A549 (cell line): ENCODE results near the gene NPR3. TPM values are rescaled to one million over a fixed set of nuclear protein-coding genes. Genes with fewer than 3 reads are reported as not detected.

Experiments used
- ATAC-seq, 2 experiments: fragments of 200-7000 bp in 1 of 2; fragments of >200 bp in 1 of 2; cut with Nextera tagmentation in 1 of 2; cut with Tn5 transposase in 1 of 2; 3 replicates each; pipeline versions ENCODE4 v1.8.0 to v1.9.1; 2018 to 2020; ENCODE audit warnings: mild to moderate bottlenecking in 1 of 2, moderate library complexity in 1 of 2
- CTCF ChIA-PET: fragments of 300-600 bp; sonication (Branson Sonifier 250); formaldehyde crosslinking; extraction: SDS; loops from one replicate; lab custom pipeline; 2021; ENCODE audit warnings: antibody characterized with exemption, inconsistent platforms; lab: Yijun Ruan, JAX
- POLR2A ChIA-PET: fragments of 350-600 bp; formaldehyde crosslinking; extraction: SDS; loops from one replicate; lab custom pipeline; 2021; ENCODE audit warnings: antibody characterized with exemption, inconsistent platforms; lab: Yijun Ruan, JAX
- DNase-seq, 2 experiments: peaks; one replicate each; pipeline versions ENCODE4 v3.0.0 to v3.0.0-alpha.2; 2011 to 2016; ENCODE audit warnings: low read depth in 1 of 2, low spot score in 1 of 2
- FAIRE-seq: peaks from 2 replicates; lab custom pipeline; 2011; peaks lifted over from hg19 to GRCh38; lab: Jason Lieb, UNC
- H3K27ac ChIP-seq, 2 experiments: fragments of >200 bp; sonication (Bioruptor Twin); formaldehyde crosslinking; 3 replicates each; pipeline ENCODE4 v1.5.1; 2016 to 2017
- H3K4me1 ChIP-seq: fragments of >200 bp; sonication (Bioruptor Twin); formaldehyde crosslinking; 3 replicates; pipeline ENCODE4 v1.6.1; 2016
- H3K4me2 ChIP-seq: fragments of >200 bp; sonication (Bioruptor Twin); formaldehyde crosslinking; 3 replicates; pipeline ENCODE4 v1.6.1; 2016
- H3K4me3 ChIP-seq: fragments of >200 bp; sonication (Bioruptor Twin); formaldehyde crosslinking; 3 replicates; pipeline ENCODE4 v1.5.1; 2016
- H3K9me3 ChIP-seq: fragments of >200 bp; sonication (Bioruptor Twin); formaldehyde crosslinking; 3 replicates; pipeline ENCODE4 v1.6.1; 2016
- BHLHE40 ChIP-seq: IDR thresholded peaks from 2 replicates; pipeline ENCODE4 v1.6.1; 2012; ENCODE audit warnings: low read depth, low read length, inconsistent platforms
- CEBPB ChIP-seq, 2 experiments: fragments of >200 bp in 1 of 2; sonication (Bioruptor Twin) in 1 of 2; formaldehyde crosslinking in 1 of 2; IDR thresholded peaks; 2 replicates each; pipeline ENCODE4 v1.6.1; 2012 to 2016
- E2F6 ChIP-seq: IDR thresholded peaks from 2 replicates; pipeline ENCODE4 v1.6.1; 2012; ENCODE audit warnings: low read depth, borderline replicate concordance
- ESRRA ChIP-seq: fragments of 150-350 bp; IDR thresholded peaks from 2 replicates; pipeline ENCODE4 v1.6.1; 2014; ENCODE audit warnings: mild to moderate bottlenecking, low read length, borderline replicate concordance
- FOXS1 ChIP-seq: fragments of 250-450 bp; sonication (Bioruptor Pico); IDR thresholded peaks from 2 replicates; pipeline ENCODE4 v1.5.0; 2020; ENCODE audit warnings: mild to moderate bottlenecking, moderate library complexity
- HMGXB4 ChIP-seq: fragments of 250-450 bp; sonication (Bioruptor Pico); IDR thresholded peaks from 2 replicates; pipeline ENCODE4 v1.5.0; 2021; ENCODE audit warnings: mild to moderate bottlenecking, moderate library complexity, borderline replicate concordance
- HOXB13 ChIP-seq: fragments of 250-450 bp; sonication (Bioruptor Pico); IDR thresholded peaks from 2 replicates; pipeline ENCODE4 v1.5.0; 2020; ENCODE audit warnings: low read depth, mild to moderate bottlenecking, moderate library complexity
- KDM5A ChIP-seq: fragments of 200-600 bp; sonication (generic); IDR thresholded peaks from 2 replicates; pipeline ENCODE4 v1.6.1; 2016; ENCODE audit warnings: antibody characterized with exemption, mild to moderate bottlenecking
- MAFK ChIP-seq: fragments of 450-650 bp; IDR thresholded peaks from 2 replicates; pipeline ENCODE4 v1.6.1; 2014; ENCODE audit not compliant: partially characterized antibody
- MYC ChIP-seq: IDR thresholded peaks from 2 replicates; pipeline ENCODE4 v1.6.1; 2012; ENCODE audit warnings: mild to moderate bottlenecking, inconsistent platforms, low read length, improper control_type of control experiment, borderline replicate concordance
- NFE2L2 ChIP-seq: fragments of 150-350 bp; conservative IDR thresholded peaks from 2 replicates; pipeline ENCODE4 v1.6.1; 2014; ENCODE audit warnings: low read length
- NPAS2 ChIP-seq: fragments of 250-450 bp; sonication (Bioruptor Pico); IDR thresholded peaks from 2 replicates; pipeline ENCODE4 v1.8.0; 2022; ENCODE audit warnings: mild to moderate bottlenecking, moderate library complexity, borderline replicate concordance
- POLR2A ChIP-seq: IDR thresholded peaks from 2 replicates; pipeline ENCODE4 v1.6.1; 2012; ENCODE audit warnings: mild to moderate bottlenecking, low read length
- RAD21 ChIP-seq, 2 experiments: fragments of >200 bp in 1 of 2; sonication (Bioruptor Twin) in 1 of 2; formaldehyde crosslinking in 1 of 2; IDR thresholded peaks in 1 of 2; conservative IDR thresholded peaks in 1 of 2; 2 replicates in 1 of 2; 3 replicates in 1 of 2; pipeline ENCODE4 v1.6.1; 2012 to 2018; ENCODE audit warnings: inconsistent platforms in 1 of 2
- SMC3 ChIP-seq: fragments of >200 bp; sonication (Bioruptor Twin); formaldehyde crosslinking; IDR thresholded peaks from 3 replicates; pipeline ENCODE4 v1.6.1; 2018; ENCODE audit warnings: inconsistent platforms
- TFCP2L1 ChIP-seq: fragments of 250-450 bp; sonication (Bioruptor Pico); IDR thresholded peaks from 2 replicates; pipeline ENCODE4 v1.5.0; 2021; ENCODE audit warnings: mild to moderate bottlenecking
- TP53 ChIP-seq: fragments of 250-450 bp; sonication (Bioruptor Pico); IDR thresholded peaks from 2 replicates; pipeline ENCODE4 v1.5.0; 2021; ENCODE audit warnings: mild to moderate bottlenecking, moderate library complexity
- ZFP36 ChIP-seq: fragments of 450-650 bp; IDR thresholded peaks from 2 replicates; pipeline ENCODE4 v1.6.1; 2014; ENCODE audit warnings: borderline replicate concordance; ENCODE audit not compliant: partially characterized antibody
- ZNF302 ChIP-seq: fragments of 250-450 bp; sonication (Bioruptor Pico); IDR thresholded peaks from 2 replicates; pipeline ENCODE4 v1.9.0; 2021; ENCODE audit warnings: inconsistent platforms, mild to moderate bottlenecking, moderate library complexity
- WGBS: methylation state at CpG from one replicate; pipeline ENCODE4 v1.1.6; 2017; ENCODE audit errors: missing lambda C conversion rate; 5-methylcytosine and 5-hydroxymethylcytosine counted together
- polyA plus RNA-seq, 4 experiments: library from polyadenylated mRNA; depleted of rRNA in 3 of 4; stranded (reverse); fragments of >200 nt; fragmentation: RNase III in 1 of 4; extraction: RNeasy Plus Mini Kit Qiagen cat#74134 plus additional on column Dnase treatment in 1 of 4; gene quantifications; 2 replicates in 3 of 4; 3 replicates in 1 of 4; pipeline ENCODE4 v1.2.3, GENCODE V29; 2011 to 2017
- TF ChIP-seq, protein P1 (sequence below): fragments of 200-600 bp; sonication (generic); IDR thresholded peaks from 2 replicates; pipeline ENCODE4 v1.6.1; 2016; ENCODE audit warnings: antibody characterized with exemption, mild to moderate bottlenecking, moderate library complexity
- TF ChIP-seq, protein P2 (sequence below): IDR thresholded peaks from 2 replicates; pipeline ENCODE4 v1.6.1; 2012
- TF ChIP-seq, protein P3 (sequence below): fragments of >200 bp; sonication (Bioruptor Twin); formaldehyde crosslinking; IDR thresholded peaks from 3 replicates; pipeline ENCODE4 v1.5.1; 2016

Gene NPR3
- polyA plus RNA-seq, 2 of the 4 experiments (the other 2 are of a cell fraction): 16.4 to 18.6 TPM

- Histone ChIP-seq H3K27ac (peak overlapping the region; percentile 41 to 80), H3K4me2 (peak overlapping the region; percentile 22; the same call in 2 of the 3 replicates), H3K4me3 (no peak overlapping the region), H3K9me3 (peaks cover 13% of the 10 kb centered on the region; the same call in 2 of the 3 replicates), H3K4me1 (peaks cover 19% of the 10 kb centered on the region)
- DNase-seq: peak in 1 of 2 experiments; percentile 40
- no peak for FAIRE-seq
- ATAC-seq: peak; percentile 70 to 71; a peak in 5 of 6 replicates
- ChIA-PET POLR2A (no interaction called here), CTCF (interaction anchor here (0.6 to 1.7 kb wide), 4 partner anchors 14 to 321 kb away, joined by 3 to 4 read pairs (median 4); no protein-coding TSS in a partner anchor)
- TF ChIP-seq E2F6: no peak
- TF ChIP-seq HMGXB4 (CRISPR knock-in tag): no peak
- peak; percentile 36; the same call in 2 of the 3 replicates for TF ChIP-seq SMC3
- TF ChIP-seq RAD21 (conservative IDR thresholded peaks at IDR 0.05 in 1 of 2, IDR thresholded peaks at IDR 0.05 in 1 of 2): peak; percentile 29 to 35; a peak in 3 of 5 replicates
These were observed 42.6 kb downstream of the NPR3 start for GRCh38 chr5:32753765-32754164.

GRCh38 chr5:32754284-32754683, 43.2 kb downstream of the NPR3 start:
- H3K4me2 ChIP-seq: peak overlapping the region; percentile 22; the same call in 2 of the 3 replicates
- CTCF ChIA-PET: interaction anchor here (0.6 to 0.9 kb wide), 3 partner anchors 18 to 426 kb away, joined by 3 to 4 read pairs (median 3); no protein-coding TSS in a partner anchor
- H3K9me3 ChIP-seq: peaks cover 12% of the 10 kb centered on the region; the same call in 2 of the 3 replicates
- peaks cover 21% of the 10 kb centered on the region for H3K4me1 ChIP-seq
- 88% methylated on average over 1 of the region's 1 CpG for WGBS
- ATAC-seq (no peak), DNase-seq (no peak), FAIRE-seq (no peak)
- TF ChIP-seq TP53 (CRISPR knock-in tag) (no peak), HOXB13 (CRISPR knock-in tag) (no peak), BHLHE40 (no peak), POLR2A (no peak)
- TF ChIP-seq, protein P1, sequence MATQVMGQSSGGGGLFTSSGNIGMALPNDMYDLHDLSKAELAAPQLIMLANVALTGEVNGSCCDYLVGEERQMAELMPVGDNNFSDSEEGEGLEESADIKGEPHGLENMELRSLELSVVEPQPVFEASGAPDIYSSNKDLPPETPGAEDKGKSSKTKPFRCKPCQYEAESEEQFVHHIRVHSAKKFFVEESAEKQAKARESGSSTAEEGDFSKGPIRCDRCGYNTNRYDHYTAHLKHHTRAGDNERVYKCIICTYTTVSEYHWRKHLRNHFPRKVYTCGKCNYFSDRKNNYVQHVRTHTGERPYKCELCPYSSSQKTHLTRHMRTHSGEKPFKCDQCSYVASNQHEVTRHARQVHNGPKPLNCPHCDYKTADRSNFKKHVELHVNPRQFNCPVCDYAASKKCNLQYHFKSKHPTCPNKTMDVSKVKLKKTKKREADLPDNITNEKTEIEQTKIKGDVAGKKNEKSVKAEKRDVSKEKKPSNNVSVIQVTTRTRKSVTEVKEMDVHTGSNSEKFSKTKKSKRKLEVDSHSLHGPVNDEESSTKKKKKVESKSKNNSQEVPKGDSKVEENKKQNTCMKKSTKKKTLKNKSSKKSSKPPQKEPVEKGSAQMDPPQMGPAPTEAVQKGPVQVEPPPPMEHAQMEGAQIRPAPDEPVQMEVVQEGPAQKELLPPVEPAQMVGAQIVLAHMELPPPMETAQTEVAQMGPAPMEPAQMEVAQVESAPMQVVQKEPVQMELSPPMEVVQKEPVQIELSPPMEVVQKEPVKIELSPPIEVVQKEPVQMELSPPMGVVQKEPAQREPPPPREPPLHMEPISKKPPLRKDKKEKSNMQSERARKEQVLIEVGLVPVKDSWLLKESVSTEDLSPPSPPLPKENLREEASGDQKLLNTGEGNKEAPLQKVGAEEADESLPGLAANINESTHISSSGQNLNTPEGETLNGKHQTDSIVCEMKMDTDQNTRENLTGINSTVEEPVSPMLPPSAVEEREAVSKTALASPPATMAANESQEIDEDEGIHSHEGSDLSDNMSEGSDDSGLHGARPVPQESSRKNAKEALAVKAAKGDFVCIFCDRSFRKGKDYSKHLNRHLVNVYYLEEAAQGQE: no peak
- peak overlapping the region; percentile 41 to 80 for H3K27ac ChIP-seq
- POLR2A ChIA-PET: no interaction called here
- H3K4me3 ChIP-seq: no peak overlapping the region

- peak; percentile 92 for ATAC-seq
- CTCF ChIA-PET: interaction anchor here (0.6 to 1.0 kb wide), 5 partner anchors 12 to 588 kb away, joined by 3 to 5 read pairs (median 4); no protein-coding TSS in a partner anchor
- Histone ChIP-seq H3K4me1 (peaks cover 20% of the 10 kb centered on the region), H3K4me3 (0 out of 3 replicates have a peak overlapping the region, but pooled peaks have one; percentile 7), H3K4me2 (peak overlapping the region; percentile 72), H3K27ac (peak overlapping the region; percentile 81 to 87), H3K9me3 (peaks cover 16% of the 10 kb centered on the region)
- POLR2A ChIA-PET: interaction anchor here (1.0 kb wide), 1 partner anchor 49 kb away, joined by 3 read pairs; the partner anchor contains the start of gene NPR3
- 11% methylated on average over 4 of the region's 4 CpGs for WGBS
- DNase-seq: peak; percentile 41 to 92
- FAIRE-seq: peak; percentile 65
- TF ChIP-seq ZNF302 (CRISPR knock-in tag): peak; percentile 89; the same call in 1 of the 2 replicates
- TF ChIP-seq KDM5A: no peak
- TF ChIP-seq NPAS2: no peak
- TF ChIP-seq, protein P2, sequence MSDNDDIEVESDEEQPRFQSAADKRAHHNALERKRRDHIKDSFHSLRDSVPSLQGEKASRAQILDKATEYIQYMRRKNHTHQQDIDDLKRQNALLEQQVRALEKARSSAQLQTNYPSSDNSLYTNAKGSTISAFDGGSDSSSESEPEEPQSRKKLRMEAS: peak; percentile 85
- peak in 1 of 2 experiments; percentile 63; a peak in 2 of 4 replicates for TF ChIP-seq CEBPB (IDR thresholded peaks at IDR 0.05)
- TF ChIP-seq HOXB13 (CRISPR knock-in tag): peak; percentile 98
- TF ChIP-seq, protein P3, sequence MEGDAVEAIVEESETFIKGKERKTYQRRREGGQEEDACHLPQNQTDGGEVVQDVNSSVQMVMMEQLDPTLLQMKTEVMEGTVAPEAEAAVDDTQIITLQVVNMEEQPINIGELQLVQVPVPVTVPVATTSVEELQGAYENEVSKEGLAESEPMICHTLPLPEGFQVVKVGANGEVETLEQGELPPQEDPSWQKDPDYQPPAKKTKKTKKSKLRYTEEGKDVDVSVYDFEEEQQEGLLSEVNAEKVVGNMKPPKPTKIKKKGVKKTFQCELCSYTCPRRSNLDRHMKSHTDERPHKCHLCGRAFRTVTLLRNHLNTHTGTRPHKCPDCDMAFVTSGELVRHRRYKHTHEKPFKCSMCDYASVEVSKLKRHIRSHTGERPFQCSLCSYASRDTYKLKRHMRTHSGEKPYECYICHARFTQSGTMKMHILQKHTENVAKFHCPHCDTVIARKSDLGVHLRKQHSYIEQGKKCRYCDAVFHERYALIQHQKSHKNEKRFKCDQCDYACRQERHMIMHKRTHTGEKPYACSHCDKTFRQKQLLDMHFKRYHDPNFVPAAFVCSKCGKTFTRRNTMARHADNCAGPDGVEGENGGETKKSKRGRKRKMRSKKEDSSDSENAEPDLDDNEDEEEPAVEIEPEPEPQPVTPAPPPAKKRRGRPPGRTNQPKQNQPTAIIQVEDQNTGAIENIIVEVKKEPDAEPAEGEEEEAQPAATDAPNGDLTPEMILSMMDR: no peak
- TF ChIP-seq TP53 (CRISPR knock-in tag): peak; percentile 49; the same call in 1 of the 2 replicates
- TF ChIP-seq MYC: no peak
- TF ChIP-seq TFCP2L1: peak; percentile 63; the same call in 1 of the 2 replicates
- TF ChIP-seq FOXS1: peak; percentile 94; the same call in 1 of the 2 replicates
- no peak for TF ChIP-seq ESRRA
- TF ChIP-seq NFE2L2: peak; percentile 99
- no peak for TF ChIP-seq ZFP36
- TF ChIP-seq SMC3: peak; percentile 18; the same call in 1 of the 3 replicates
- peak; percentile 100 for TF ChIP-seq MAFK
These were observed 49.0 kb downstream of the NPR3 start for GRCh38 chr5:32760091-32760509.
